GM12872 (cell line): ENCODE measurements around the gene JMJD1C.

Experiments used
- CTCF ChIP-seq: IDR thresholded peaks from 3 replicates; pipeline ENCODE4 v1.5.1; 2011; ENCODE audit warnings: low read depth, mild to moderate bottlenecking, low read length, moderate library complexity; ENCODE audit not compliant: insufficient read depth

Gene JMJD1C

GRCh38 chr10:63297941-63298340 lies 167.8 kb downstream of the JMJD1C start:
- TF ChIP-seq CTCF: no peak

DNA sequence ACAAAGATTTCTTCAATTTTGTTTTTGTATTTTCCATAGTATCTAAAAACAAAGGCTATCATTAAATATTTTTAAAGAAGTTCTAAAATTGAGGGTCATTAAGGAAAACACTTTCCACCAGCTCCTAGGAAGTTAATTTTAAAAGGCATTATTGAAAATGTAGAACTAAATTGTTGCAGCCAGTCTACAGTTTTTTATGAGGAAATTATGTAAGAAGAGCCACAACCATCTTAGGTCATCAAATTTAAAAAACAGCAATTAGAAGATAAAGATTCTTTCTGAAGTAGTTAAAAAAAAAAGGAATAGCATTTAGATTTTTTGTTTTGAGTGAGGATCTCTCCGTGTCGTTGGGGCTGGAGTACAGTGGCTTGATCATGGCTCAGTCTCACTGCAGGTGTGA lies 171.0 kb downstream of the JMJD1C start:
- no peak for TF ChIP-seq CTCF

- no peak for TF ChIP-seq CTCF
These were observed 177.6 kb downstream of the JMJD1C start for GRCh38 chr10:63288170-63288569.

DNA sequence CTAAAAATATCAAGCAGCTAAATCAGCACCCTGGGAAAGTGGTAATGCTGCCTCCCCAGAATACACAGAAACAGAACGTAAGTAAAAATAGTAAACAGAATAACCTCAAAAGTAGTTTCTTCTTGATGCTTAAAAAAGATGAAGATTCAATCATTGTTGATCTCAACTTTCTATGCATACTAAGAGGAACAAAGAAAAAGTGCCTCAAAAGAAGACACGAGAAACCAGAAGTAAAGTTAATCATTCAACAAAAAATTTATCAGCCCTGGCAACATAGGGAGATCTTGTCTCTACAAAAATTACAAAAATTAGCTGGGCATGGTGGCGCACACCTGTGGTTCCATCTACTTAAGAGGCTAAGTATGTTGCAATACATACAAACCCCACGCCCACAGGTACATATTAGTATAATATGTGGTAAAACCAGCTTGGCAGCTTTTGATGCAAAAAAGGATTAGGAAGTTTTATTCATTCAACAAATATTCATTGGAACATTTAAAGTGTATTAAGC lies 179.0 kb downstream of the JMJD1C start:
- no peak for TF ChIP-seq CTCF

DNA sequence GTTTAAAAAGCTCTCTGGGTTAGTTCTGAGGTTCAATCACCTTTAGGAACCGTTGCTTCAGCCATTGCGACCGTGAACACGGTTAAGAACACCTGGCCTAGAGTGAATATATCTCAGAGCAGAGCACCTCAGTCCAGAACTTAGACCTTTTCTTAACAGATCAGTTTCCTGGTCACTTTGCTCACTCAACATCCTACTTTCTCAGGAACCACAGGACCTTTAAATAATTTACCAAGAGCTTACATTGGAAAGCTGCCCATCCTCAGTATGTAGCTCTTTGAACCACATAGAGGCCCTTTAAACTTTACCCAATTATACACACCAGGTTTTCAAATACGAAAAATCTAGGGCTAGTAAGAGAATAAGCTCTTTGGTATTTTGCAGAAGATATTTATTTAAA lies 179.4 kb downstream of the JMJD1C start:
- TF ChIP-seq CTCF: no peak

- TF ChIP-seq CTCF: no peak
These were observed 182.7 kb downstream of the JMJD1C start for GRCh38 chr10:63283093-63283492.

- TF ChIP-seq CTCF: no peak
These were observed 183.8 kb downstream of the JMJD1C start for GRCh38 chr10:63281967-63282366.

GRCh38 chr10:63280386-63280785 lies 185.4 kb downstream of the JMJD1C start:
- TF ChIP-seq CTCF: no peak
